Stimulated activated CD8-positive, alpha-beta memory T cell treated with anti-CD3 and anti-CD28 coated beads, Interleukin-12 subunit alpha, Interleukin-12 subunit beta, amount 100 ng/mL, for 24 hours (primary cell): ENCODE measurements around the gene TRAPPC2.
"Not testable (repeated sequence)": the region's sequence is repeated elsewhere in the genome, so short reads cannot be mapped to it uniquely, and the experiment has no call there.

ENCODE experiments used
- DNase-seq: peaks from one replicate; pipeline ENCODE4 v3.0.0-alpha.2; 2020; ENCODE audit errors: extremely low read depth

TRAPPC2 gene

GRCh38 chrX:13747836-13748235 is 13.4 kb upstream of the TRAPPC2 start:
- DNase-seq, result no peak

DNA sequence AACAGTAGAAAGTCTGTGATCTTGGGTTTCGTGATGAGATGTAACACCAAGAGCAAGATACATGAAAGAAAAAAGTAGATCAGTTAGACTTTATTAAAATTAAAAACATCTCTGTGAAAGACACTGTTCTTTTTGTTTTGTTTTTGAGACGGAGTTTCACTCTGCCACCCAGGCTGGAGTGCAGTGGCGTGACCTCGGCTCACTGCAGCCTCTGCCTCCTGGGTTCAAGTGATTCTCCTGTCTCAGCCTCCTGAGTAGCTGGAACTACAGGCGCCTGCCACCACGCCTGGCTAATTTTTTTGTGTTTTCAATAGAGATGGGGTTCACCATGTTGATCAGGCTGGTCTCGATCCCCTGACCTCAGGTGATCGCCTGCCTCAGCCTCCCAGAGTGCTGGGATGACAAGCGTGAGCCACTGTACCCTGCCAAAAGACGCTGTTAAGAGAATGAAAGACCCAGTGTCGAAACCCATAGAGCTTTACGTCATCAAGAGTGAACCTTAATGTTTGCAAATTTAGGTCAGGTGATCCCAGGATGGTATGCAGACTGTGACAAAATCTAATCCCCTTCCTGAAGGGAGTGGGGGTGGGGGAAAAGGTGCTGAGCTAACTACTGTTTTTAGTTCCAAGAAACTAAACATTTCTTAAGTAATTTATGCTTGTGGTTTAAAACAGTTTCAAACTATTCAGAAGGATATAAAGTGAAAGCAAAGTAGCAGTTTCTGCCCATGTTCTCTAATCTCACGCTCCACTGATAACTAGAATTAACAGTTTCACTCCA is 8.2 kb upstream of the TRAPPC2 start:
- no peak for DNase-seq

DNA sequence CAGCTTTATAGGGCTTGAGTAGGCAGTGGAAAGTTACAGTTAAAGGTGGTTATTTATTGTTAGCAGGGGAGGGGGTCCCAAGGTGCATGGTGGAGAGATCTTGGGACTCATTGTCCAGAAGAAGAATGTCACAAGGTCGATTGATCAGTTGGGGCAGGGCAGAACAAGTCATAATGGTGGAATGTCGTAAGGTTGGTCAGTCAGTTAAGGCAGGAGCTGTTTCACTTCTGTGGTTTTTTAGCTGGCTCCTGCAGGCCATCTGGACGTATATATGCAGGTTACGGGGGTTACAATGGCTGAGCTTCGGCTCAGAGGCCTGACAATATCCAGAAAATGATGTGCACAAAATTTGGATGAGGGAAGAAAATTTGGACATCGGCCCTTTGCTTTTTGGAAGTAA is 7.3 kb upstream of the TRAPPC2 start:
- DNase-seq, result no peak

DNA sequence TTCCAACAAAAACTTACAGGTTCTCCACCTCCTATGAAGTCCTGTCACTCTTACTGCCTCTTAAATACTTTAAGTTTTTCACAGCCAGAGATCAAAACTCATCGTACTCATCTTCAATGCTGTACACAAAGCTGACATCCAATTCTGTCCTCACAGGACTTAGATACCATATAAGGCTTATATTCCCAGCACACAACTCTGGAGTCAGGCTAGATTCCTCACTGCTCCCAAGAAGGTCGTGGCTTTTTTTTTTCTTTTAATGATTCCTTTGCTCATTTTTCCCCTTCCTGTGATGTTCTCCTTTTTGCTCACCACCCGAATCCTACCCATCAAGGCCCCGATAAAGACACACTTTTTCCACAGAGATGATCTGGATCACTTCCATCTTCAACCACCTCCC is 914 bp downstream of the TRAPPC2 start:
- DNase-seq, result no peak

- DNase-seq, result no peak
These were observed 2.0 kb downstream of the TRAPPC2 start for GRCh38 chrX:13732246-13733067.

- not testable (repeated sequence) for DNase-seq
These were observed 3.9 kb downstream of the TRAPPC2 start for GRCh38 chrX:13730523-13730922.

GRCh38 chrX:13726583-13726982 is 7.8 kb downstream of the TRAPPC2 start:
- not testable (repeated sequence) for DNase-seq

- not testable (repeated sequence) for DNase-seq
These were observed 9.5 kb downstream of the TRAPPC2 start for GRCh38 chrX:13724878-13725277.

- no peak for DNase-seq
These were observed 12.5 kb downstream of the TRAPPC2 start for GRCh38 chrX:13721819-13722519.

DNA sequence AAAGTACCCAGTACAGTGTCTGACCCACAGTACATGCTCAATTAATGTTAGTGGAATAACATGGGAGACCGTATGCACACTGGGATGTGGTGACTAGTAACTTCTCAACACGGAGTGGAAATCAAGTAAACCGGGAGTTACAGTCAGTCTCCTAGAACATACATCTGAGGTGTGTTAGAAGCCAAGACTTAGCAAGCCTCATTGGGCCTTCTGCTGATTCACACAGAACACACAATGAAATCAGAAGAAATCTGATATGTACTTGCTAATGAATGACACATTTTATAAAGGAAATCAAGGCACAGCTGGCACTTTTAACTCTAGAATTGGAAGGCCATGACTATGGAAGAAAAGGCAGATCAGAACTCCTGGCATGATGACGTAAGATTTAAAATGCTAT is 13.0 kb downstream of the TRAPPC2 start:
- no peak for DNase-seq

GRCh38 chrX:13719192-13719856 is 15.1 kb downstream of the TRAPPC2 start:
- DNase-seq, result no peak

DNA sequence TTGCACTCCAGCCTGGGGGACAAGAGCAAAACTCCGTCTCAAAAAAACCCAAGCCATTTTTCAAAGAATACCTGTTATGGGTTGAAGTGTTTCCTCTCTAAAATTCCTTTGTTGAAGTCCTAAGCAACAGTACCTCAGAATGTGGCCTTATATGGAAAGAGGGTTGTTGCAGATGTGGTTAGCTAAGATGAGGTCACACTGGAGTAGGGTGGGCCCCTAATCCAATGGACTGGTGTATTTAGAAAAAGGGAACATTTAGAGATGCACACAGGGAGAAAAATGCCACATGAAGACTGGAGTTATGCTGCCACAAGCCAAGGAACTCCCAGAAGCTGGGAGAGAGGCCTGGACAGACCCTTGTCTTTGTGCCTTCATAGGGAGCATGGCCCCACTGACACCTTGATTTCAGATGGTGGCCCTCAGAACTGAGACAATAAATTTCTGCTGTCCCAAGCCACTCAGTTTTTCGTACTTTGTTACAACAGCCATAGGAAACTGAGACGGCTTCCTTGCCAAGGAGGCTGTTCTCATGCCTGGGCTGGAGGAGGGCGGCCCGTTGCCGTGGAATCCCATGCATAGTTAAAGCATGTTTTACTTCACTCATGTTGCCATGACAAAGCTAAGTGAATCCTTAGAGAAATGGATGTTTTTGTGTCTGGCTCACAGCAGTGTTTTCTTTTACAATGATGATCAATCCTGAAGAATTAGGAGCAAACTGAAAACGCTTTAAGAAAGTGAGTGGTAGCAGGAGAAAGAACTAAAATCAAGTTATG is 16.5 kb downstream of the TRAPPC2 start:
- no peak for DNase-seq

- no peak for DNase-seq
These were observed 17.5 kb downstream of the TRAPPC2 start for GRCh38 chrX:13716905-13717304.

DNA sequence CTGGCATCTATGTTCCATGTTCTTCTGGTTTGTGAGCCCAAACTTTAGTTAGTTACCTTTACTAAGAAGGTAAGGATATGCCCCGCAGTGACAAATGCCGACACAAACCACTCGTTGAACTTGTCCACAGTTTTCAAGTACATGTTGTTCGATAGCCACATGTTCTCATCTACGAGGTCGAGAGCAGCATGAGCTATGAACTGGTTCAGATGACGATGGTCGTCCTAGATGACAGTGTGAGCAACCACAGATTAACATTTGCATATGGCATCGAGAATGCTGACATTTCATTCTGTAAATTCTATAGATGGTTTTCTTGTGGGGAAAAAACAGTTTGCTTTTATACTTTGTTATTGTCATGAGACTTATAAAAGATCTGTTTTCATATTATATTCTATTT is 18.0 kb downstream of the TRAPPC2 start:
- no peak for DNase-seq

DNA sequence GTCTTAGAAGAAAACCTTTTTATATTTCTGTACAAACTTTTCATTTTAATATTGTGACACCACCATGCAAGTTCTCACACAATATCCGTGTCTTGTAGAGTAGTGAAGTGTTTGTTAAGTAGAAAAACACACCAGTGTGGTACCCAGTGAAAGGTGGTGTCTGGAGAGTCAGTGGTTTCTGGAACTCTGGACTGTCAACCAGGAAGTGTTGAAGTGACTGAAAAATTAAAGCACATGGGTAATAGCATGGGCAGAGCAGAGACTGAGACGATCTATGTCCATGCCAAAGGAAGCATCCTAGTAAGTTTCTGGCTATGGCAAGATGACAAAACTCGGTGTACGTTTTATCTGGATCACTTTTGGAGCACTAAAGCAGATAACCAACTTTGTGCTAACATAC is 23.3 kb downstream of the TRAPPC2 start:
- DNase-seq, result no peak

- DNase-seq, result no peak
These were observed 30.8 kb downstream of the TRAPPC2 start for GRCh38 chrX:13703589-13703988.

GRCh38 chrX:13703135-13703534 is 31.3 kb downstream of the TRAPPC2 start:
- no peak for DNase-seq

DNA sequence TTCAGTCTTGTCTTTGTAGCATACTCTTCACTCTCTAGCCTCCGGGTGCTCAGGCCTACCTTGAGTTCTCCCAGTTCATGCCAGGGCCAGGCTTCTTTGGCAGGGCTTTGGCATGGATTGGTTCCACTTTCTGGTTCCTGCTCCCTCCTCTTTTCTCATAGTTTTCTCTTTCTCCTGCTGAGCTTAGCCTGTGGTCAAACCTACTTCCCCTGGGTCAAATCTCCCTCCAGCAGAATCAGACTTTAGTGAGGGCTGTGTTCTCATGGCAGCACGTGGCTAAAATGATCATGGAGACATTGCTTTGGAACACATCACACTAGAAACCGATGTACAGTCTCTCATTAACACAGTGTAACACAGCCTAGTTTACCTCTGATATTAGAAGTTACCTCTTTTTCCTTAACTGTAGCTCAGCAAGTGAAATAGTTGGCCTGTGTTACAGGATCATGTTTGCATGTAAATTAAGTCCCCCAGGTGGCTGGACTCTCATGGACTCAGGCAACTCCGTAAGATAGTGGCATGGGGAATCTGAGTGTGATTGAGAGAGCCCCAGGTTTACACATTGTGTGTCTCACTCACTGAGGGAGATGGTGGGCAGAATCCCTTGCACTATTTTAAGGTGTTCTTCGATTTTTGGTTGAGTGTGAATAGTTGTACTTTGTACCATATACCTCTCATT is 32.2 kb downstream of the TRAPPC2 start:
- no peak for DNase-seq

- no peak for DNase-seq
These were observed 34.0 kb downstream of the TRAPPC2 start for GRCh38 chrX:13700380-13700779.

DNA sequence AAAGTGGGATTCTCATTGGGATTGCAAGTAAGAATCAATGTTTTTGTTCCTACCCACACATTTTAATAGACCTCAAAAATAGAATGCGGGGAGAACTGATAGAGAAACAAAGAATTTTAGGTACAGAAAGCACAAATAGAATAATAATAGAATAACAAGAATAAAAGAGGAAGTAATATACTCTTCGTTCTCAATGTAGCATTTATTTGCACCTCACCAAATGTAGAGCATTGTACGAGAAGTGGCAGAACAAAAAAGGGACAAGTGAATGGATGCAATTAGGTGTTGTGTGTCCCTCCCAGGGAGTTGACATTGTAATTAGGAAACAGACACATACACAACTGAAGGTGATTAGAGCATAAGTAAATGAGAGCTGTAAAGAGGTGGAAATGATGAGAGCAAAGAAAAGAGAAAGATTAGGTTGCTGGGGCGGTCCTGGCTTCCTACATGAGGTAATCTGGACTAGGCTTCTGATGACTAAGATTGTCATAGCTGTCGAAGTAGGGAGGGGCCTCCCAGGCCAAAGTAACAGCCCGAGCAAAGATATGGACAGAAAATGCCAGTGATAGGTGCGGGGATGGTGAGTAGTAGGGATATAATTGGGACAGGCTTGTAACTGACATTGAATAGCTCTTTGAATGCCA is 35.1 kb downstream of the TRAPPC2 start:
- no peak for DNase-seq
